GM23248 (cell line): Measurements from ENCODE around the gene UNC5C.

Experiments
- EZH2 ChIP-seq: fragments of 200-600 bp; sonication (generic); IDR thresholded peaks from 2 replicates; pipeline ENCODE4 v1.6.1; 2018; ENCODE audit warnings: antibody characterized with exemption, mild to moderate bottlenecking; ENCODE audit not compliant: insufficient read depth, poor library complexity, severe bottlenecking
- EZH2phosphoT487 ChIP-seq: fragments of 200-600 bp; sonication (generic); IDR thresholded peaks from 2 replicates; pipeline ENCODE4 v1.6.1; 2018; ENCODE audit warnings: antibody characterized with exemption, moderate library complexity, mild to moderate bottlenecking, low read depth; ENCODE audit not compliant: insufficient read depth

GRCh38 chr4:95417531-95417930 lies 131.2 kb downstream of the UNC5C start:
- TF ChIP-seq EZH2 = no peak
- TF ChIP-seq EZH2phosphoT487 = no peak
